GM12865 (cell line): ENCODE measurements around the gene CYB5A.

ENCODE experiments used
- DNase-seq: peaks from one replicate; pipeline ENCODE4 v3.0.0; 2010; ENCODE audit warnings: low read depth
- H3K4me3 ChIP-seq: 2 replicates; pipeline ENCODE4 v1.5.1; 2011; ENCODE audit warnings: mild to moderate bottlenecking, low read depth, low read length, control low read depth
- CTCF ChIP-seq: IDR thresholded peaks from 2 replicates; pipeline ENCODE4 v1.5.1; 2011; ENCODE audit warnings: low read length, control low read depth, low read depth, inconsistent platforms; ENCODE audit not compliant: insufficient read depth; ENCODE audit errors: missing control alignments

The CYB5A gene

GRCh38 chr18:74276609-74277008 is 15.2 kb downstream of the CYB5A start:
- H3K4me3 ChIP-seq, result no peak overlapping the region
- no peak for TF ChIP-seq CTCF
- no peak for DNase-seq

- H3K4me3 ChIP-seq, result no peak overlapping the region
- TF ChIP-seq CTCF, result no peak
- no peak for DNase-seq
These were observed 16.0 kb downstream of the CYB5A start for GRCh38 chr18:74275736-74276135.

- DNase-seq, result no peak
- no peak for TF ChIP-seq CTCF
- H3K4me3 ChIP-seq, result no peak overlapping the region
These were observed 17.1 kb downstream of the CYB5A start for GRCh38 chr18:74274700-74275099.

- DNase-seq, result no peak
- H3K4me3 ChIP-seq, result no peak overlapping the region
- no peak for TF ChIP-seq CTCF
These were observed 18.4 kb downstream of the CYB5A start for GRCh38 chr18:74273394-74273793.

- no peak overlapping the region for H3K4me3 ChIP-seq
- no peak for DNase-seq
- TF ChIP-seq CTCF, result no peak
These were observed 20.1 kb downstream of the CYB5A start for GRCh38 chr18:74271635-74272034.

GRCh38 chr18:74268933-74269620 is 22.7 kb downstream of the CYB5A start:
- DNase-seq, result no peak
- TF ChIP-seq CTCF, result no peak
- H3K4me3 ChIP-seq, result no peak overlapping the region

GRCh38 chr18:74268175-74268574 is 23.6 kb downstream of the CYB5A start:
- no peak for DNase-seq
- no peak overlapping the region for H3K4me3 ChIP-seq
- no peak for TF ChIP-seq CTCF
